BLaER1 treated with 17β-estradiol and CSF1 and Interleukin-3, amounts not matched to agents 10 nM and 100 nM (cell line): ENCODE data around the gene GPR101.

ENCODE experiments used
- H3K27ac ChIP-seq, 11 experiments: shearing (Covaris generic); formaldehyde crosslinking; 2 replicates each; pipeline ENCODE4 v1.8.1; 2022
- H3K27me3 ChIP-seq, 11 experiments: shearing (Covaris generic); formaldehyde crosslinking; 2 replicates each; pipeline ENCODE4 v1.8.1; 2022
- H3K36me3 ChIP-seq, 11 experiments: shearing (Covaris generic); formaldehyde crosslinking; 2 replicates each; pipeline ENCODE4 v1.8.1; 2022
- H3K4me1 ChIP-seq, 10 experiments: shearing (Covaris generic); formaldehyde crosslinking; 2 replicates each; pipeline ENCODE4 v1.8.1; 2022
- H3K4me2 ChIP-seq, 11 experiments: shearing (Covaris generic); formaldehyde crosslinking; 2 replicates each; pipeline ENCODE4 v1.8.1; 2022
- H3K4me3 ChIP-seq, 10 experiments: shearing (Covaris generic); formaldehyde crosslinking; 2 replicates each; pipeline ENCODE4 v1.8.1; 2022
- H3K9ac ChIP-seq, 11 experiments: shearing (Covaris generic); formaldehyde crosslinking; 2 replicates each; pipeline ENCODE4 v1.8.1; 2022
- H3K9me3 ChIP-seq, 11 experiments: shearing (Covaris generic); formaldehyde crosslinking; replicated peaks in 1 of 11; 2 replicates each; pipeline ENCODE4 v1.8.1; 2022
- H4K20me1 ChIP-seq, 11 experiments: shearing (Covaris generic); formaldehyde crosslinking; 2 replicates each; pipeline ENCODE4 v1.8.1; 2022
- Cebpa-rat ChIP-seq, 11 experiments: shearing (Covaris generic); IDR thresholded peaks; 2 replicates each; pipeline ENCODE4 v1.8.1; 2022

GPR101 gene, protein sequence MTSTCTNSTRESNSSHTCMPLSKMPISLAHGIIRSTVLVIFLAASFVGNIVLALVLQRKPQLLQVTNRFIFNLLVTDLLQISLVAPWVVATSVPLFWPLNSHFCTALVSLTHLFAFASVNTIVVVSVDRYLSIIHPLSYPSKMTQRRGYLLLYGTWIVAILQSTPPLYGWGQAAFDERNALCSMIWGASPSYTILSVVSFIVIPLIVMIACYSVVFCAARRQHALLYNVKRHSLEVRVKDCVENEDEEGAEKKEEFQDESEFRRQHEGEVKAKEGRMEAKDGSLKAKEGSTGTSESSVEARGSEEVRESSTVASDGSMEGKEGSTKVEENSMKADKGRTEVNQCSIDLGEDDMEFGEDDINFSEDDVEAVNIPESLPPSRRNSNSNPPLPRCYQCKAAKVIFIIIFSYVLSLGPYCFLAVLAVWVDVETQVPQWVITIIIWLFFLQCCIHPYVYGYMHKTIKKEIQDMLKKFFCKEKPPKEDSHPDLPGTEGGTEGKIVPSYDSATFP

DNA sequence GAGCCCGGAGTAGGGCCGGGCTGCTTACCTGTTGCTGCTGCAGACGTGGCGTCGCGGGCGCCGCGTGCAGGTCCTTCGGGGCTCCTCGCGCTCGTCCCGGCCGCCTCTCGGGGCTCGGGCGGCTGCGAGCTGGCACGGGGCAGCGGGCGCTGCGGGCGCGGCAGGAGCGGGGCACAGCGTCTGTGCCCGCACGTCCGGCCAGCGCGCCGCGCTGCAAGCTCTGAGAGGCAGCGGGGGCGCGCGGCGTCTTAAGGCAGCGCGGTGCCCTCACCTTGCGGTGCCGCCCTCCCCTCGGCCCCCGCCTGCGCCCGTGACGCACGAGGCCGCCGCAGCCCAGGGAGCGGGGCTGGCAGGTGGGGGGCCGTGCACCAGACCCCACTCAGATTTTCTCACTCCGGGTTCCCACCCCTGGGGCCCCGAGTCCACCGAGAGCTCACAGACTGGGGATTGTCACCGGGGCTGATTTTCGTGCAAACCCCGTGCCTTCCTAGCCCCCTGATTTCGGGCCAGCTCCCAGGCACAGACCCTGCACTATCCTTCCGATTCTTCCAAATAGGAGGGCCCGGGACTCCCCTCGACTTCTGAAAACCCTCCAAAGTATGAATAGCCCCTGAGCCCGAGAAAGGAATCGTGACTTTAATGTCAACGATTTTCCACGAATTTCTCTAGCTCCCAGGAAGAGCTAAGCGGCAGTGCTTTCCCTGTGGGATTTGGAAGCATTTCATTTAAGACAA lies at the start of gene GPR101:
Gene GPR101 (minus strand): TSS at position 222 of the 734 bp plus-strand sequence. CDS start 2,321 bp downstream, outside the sequence.
- Histone ChIP-seq H3K27me3 (peaks cover 65 to 100% (median 90%) of the 10 kb centered on the region in 11 experiments), H3K36me3 (no peaks in the 10 kb centered on the region), H3K4me1 (no peaks in the 10 kb centered on the region), H3K4me3 (no peak within 1 kb of the TSS), H3K9me3 (peaks cover 26 to 41% (median 36%) of the 10 kb centered on the region in 11 experiments; a peak in 21 of 22 replicates), H3K27ac (no peak within 1 kb of the TSS), H3K9ac (no peak within 1 kb of the TSS), H3K4me2 (no peak within 1 kb of the TSS), H4K20me1 (peaks cover 0 to 6% (median 0%) of the 10 kb centered on the region in 11 experiments; a peak in 1 of 22 replicates)
- TF ChIP-seq Cebpa-rat (IDR thresholded peaks at IDR 0.05), result no peak

DNA sequence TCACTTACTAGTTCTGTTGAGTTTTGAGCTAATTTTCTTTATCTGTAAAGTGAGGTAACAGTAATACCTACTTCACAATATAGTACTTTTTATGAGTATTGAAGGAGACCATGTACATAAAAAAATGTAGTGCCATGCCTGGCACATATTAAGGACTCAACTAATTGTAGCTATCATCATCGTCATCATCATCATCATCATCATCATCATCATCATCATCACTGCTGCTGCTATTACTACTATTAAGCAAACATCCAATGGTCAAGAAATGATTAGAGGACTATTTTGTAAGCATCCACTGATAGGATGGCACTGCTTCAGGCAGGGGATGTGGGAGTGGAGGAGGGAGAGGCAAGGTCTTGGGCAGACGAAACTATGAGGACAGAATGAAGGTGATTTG lies 47.4 kb upstream of the GPR101 start:
- H3K4me3 ChIP-seq, result no peak overlapping the region
- no peak overlapping the region for H3K4me2 ChIP-seq
- H3K4me1 ChIP-seq, result no peaks in the 10 kb centered on the region
- peaks cover 0 to 4% (median 0%) of the 10 kb centered on the region in 11 experiments; a peak in 1 of 22 replicates for H3K9me3 ChIP-seq
- H4K20me1 ChIP-seq, result no peaks in the 10 kb centered on the region
- TF ChIP-seq Cebpa-rat (IDR thresholded peaks at IDR 0.05), result no peak
- no peak overlapping the region for H3K27ac ChIP-seq
- H3K27me3 ChIP-seq, result peaks cover 50 to 60% (median 55%) of the 10 kb centered on the region in 11 experiments
- no peak overlapping the region for H3K9ac ChIP-seq
- no peaks in the 10 kb centered on the region for H3K36me3 ChIP-seq

DNA sequence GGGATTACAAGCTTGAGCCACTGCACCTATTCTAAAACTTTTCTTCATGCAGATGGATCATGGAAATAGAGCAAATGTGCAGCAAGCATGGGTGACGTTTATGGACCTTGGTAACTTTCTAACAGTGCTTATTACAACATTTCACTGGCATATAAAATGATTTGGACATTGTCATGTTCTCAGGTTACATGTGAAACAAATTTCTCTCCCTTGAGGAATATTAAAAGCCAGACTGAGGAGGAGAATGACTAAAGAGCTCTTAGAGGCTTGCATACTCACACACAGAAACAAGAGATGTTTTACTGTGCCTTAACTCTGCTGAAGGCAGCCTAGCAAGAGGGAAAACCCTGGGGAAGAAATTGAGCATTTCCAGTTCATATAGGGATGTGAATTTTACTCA lies 38.6 kb upstream of the GPR101 start:
- Histone ChIP-seq H4K20me1 (no peaks in the 10 kb centered on the region), H3K36me3 (no peaks in the 10 kb centered on the region), H3K9ac (no peak overlapping the region), H3K4me3 (no peak overlapping the region), H3K4me2 (no peak overlapping the region), H3K27ac (no peak overlapping the region), H3K27me3 (peaks cover 49 to 70% (median 67%) of the 10 kb centered on the region in 11 experiments), H3K9me3 (no peaks in the 10 kb centered on the region), H3K4me1 (no peaks in the 10 kb centered on the region)
- no peak for TF ChIP-seq Cebpa-rat (IDR thresholded peaks at IDR 0.05)

DNA sequence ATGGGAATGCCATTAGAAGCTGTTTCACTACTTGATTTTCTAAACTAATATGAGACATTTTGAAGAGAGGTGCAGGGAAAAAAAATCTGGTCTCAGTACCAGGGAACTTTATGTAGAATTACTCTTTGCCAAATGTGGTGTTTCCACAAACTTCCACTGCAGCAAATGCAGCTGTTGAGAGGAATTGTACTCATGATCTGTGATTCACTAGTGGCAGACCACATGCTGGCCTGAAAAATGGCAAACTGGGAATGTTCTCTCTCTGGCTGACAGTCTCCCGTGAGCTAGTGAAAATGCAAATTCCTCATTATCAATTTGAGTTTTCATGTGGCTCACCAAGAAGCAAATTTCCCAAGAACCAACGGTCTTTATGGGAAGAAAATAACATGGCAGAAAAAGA lies 37.8 kb upstream of the GPR101 start:
- no peaks in the 10 kb centered on the region for H3K4me1 ChIP-seq
- no peak for TF ChIP-seq Cebpa-rat (IDR thresholded peaks at IDR 0.05)
- H3K27ac ChIP-seq, result no peak overlapping the region
- no peak overlapping the region for H3K4me3 ChIP-seq
- H3K27me3 ChIP-seq, result peaks cover 57 to 78% (median 75%) of the 10 kb centered on the region in 11 experiments
- H3K36me3 ChIP-seq, result no peaks in the 10 kb centered on the region
- H3K9me3 ChIP-seq, result no peaks in the 10 kb centered on the region
- H3K4me2 ChIP-seq, result no peak overlapping the region
- H4K20me1 ChIP-seq, result no peaks in the 10 kb centered on the region
- no peak overlapping the region for H3K9ac ChIP-seq

DNA sequence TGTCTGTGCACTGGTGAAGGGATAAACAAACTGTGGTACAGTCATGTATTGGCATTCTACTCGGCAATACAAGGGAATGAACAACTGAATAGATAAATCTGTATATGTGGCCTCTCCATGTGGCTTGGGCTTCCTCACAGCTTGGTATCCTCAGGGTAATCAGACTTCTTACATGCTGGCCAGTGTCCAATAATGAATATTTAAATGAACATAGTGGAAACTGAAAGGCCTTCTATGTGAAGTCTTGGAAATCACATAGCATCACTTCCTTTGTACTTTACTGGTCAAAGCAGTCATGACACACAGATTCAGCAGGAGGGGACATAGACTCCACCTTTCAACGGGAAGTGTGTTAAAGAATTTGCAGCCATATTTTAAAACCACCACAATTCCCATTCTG lies 33.4 kb upstream of the GPR101 start:
- TF ChIP-seq Cebpa-rat (IDR thresholded peaks at IDR 0.05), result no peak
- H3K4me1 ChIP-seq, result no peaks in the 10 kb centered on the region
- H3K9me3 ChIP-seq, result no peaks in the 10 kb centered on the region
- no peak overlapping the region for H3K27ac ChIP-seq
- H3K4me2 ChIP-seq, result no peak overlapping the region
- no peaks in the 10 kb centered on the region for H4K20me1 ChIP-seq
- H3K27me3 ChIP-seq, result peaks cover 80 to 99% (median 95%) of the 10 kb centered on the region in 11 experiments
- no peak overlapping the region for H3K4me3 ChIP-seq
- no peaks in the 10 kb centered on the region for H3K36me3 ChIP-seq
- no peak overlapping the region for H3K9ac ChIP-seq

DNA sequence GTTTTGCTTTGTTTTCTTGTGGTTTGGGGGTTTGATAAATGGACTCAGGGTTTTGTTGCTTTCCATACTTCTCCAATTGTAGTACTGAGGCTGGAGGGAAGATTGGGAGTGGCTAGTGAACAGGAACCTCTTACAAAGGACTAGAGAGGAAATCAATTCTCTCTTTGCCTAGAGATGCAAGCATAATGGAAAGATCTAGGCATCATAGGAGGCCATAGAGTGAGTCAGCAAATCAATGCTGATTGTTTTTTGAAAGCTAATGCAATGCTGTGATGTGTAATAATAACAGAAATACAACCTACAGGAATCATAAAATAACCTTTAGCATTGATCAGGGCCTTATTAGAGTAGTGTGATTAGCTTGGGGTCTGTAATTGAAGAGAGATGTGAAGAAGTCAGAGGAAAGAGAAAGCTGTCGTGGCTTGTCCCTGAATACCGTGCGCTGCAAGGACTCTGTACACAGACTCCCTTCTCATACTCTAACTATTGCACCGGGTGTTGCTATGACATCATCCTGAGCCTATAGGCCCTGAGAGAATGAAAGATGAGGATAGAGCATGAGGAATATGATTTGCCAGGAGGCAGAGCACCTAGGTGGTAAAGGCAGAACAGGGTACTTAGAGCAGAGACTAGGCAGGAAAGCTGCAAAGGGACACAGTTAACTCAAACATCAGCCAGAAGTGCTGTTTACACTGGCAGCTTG lies 29.3 kb upstream of the GPR101 start:
- no peak overlapping the region for H3K27ac ChIP-seq
- H3K4me3 ChIP-seq, result no peak overlapping the region
- H4K20me1 ChIP-seq, result no peaks in the 10 kb centered on the region
- TF ChIP-seq Cebpa-rat (IDR thresholded peaks at IDR 0.05), result no peak
- H3K4me2 ChIP-seq, result no peak overlapping the region
- H3K9ac ChIP-seq, result no peak overlapping the region
- no peaks in the 10 kb centered on the region for H3K9me3 ChIP-seq
- H3K27me3 ChIP-seq, result peaks cover 71 to 96% (median 94%) of the 10 kb centered on the region in 11 experiments
- H3K36me3 ChIP-seq, result no peaks in the 10 kb centered on the region
- no peaks in the 10 kb centered on the region for H3K4me1 ChIP-seq

DNA sequence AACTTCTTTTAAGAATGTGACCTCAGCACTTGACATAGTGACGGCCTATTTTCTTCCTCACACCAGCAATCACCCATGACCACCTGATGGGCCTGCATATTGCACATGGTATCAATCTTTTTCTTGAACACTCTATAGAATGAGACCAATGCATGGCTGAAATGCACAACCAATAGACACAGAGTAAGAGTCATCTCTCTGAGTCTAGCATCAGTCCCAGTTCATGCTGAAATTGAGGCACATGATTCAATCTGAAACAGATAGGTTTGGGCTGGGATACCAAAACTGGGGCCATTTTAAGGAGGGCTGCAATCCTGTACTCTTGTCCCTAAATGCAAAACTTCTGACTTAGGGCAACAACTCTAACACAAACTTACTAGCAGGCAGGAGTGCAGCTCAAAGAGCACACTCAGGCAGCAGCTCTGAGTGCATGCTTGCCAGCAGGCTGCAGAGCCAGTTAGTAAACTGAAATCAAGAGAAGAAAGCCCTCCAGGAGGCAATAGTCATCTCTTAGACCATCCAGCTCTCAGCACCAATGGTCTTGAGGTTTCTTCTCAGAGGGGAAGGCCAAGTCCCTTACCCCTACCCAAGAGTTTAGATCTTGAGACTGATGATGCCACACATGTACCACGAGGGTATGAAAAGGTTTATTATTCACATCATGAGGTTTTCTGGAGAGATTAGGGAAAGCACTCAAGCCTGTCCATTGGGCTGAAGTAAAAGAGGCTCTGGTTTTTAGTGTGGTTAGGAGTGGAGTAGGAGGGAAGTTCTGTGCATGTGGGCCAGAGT lies 24.7 kb upstream of the GPR101 start:
- no peak overlapping the region for H3K4me3 ChIP-seq
- no peak overlapping the region for H3K27ac ChIP-seq
- no peaks in the 10 kb centered on the region for H3K9me3 ChIP-seq
- TF ChIP-seq Cebpa-rat (IDR thresholded peaks at IDR 0.05), result no peak
- no peaks in the 10 kb centered on the region for H3K36me3 ChIP-seq
- H3K4me2 ChIP-seq, result no peak overlapping the region
- peaks cover 0 to 3% (median 0%) of the 10 kb centered on the region in 11 experiments; a peak in 2 of 22 replicates for H4K20me1 ChIP-seq
- peaks cover 73 to 98% (median 96%) of the 10 kb centered on the region in 11 experiments for H3K27me3 ChIP-seq
- no peaks in the 10 kb centered on the region for H3K4me1 ChIP-seq
- no peak overlapping the region for H3K9ac ChIP-seq

DNA sequence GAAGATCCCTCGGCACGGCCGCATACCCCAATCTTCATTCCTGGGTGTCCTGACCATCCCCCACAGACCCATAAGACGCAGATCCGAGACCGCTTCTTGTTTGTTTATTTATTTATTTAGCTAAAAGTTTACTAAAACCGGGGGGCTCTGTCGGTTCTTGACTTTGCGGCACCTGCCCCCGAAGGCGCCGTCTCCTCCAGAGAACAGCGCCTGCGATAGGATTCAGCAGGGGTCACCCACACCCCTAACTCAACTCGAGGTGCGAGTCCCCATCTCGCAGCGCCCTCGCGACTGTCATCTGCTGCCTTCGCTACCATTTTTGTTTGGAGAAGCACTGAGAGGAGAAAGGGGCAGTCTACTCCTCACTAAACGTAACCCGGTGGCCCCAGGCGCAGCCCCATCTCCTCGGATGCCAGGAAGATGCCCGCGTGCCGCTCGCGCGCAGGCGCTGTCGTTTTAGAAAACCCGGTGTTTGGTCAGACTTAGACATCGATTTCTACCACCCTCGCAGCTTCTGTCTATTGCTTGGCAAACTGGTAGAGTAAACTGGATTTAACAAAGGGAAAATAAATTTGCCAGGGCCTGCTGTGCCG lies 18.9 kb upstream of the GPR101 start:
- H3K4me2 ChIP-seq, result peak overlapping the region; percentile 43 to 79 (median 69)

More for the DNA sequence above, 18.9 kb upstream of the GPR101 start:
- Histone ChIP-seq H3K9me3 (peaks cover 0 to 7% (median 0%) of the 10 kb centered on the region in 11 experiments; a peak in 2 of 22 replicates), H3K27me3 (peaks cover 68 to 99% (median 90%) of the 10 kb centered on the region in 11 experiments), H3K4me3 (peak overlapping the region in 8 of 10 experiments; percentile 30 to 59 (median 44); a peak in 15 of 20 replicates), H3K9ac (peak overlapping the region in 3 of 11 experiments; percentile 20 to 56 (median 44); a peak in 6 of 22 replicates), H3K4me1 (peaks cover 0 to 5% (median 1%) of the 10 kb centered on the region in 10 experiments; a peak in 4 of 20 replicates), H3K27ac (no peak overlapping the region), H4K20me1 (peaks cover 0 to 3% (median 0%) of the 10 kb centered on the region in 11 experiments; a peak in 2 of 22 replicates), H3K36me3 (no peaks in the 10 kb centered on the region)
- TF ChIP-seq Cebpa-rat (IDR thresholded peaks at IDR 0.05), result no peak
